ENCODE data around the gene AFM.

The AFM gene

DNA sequence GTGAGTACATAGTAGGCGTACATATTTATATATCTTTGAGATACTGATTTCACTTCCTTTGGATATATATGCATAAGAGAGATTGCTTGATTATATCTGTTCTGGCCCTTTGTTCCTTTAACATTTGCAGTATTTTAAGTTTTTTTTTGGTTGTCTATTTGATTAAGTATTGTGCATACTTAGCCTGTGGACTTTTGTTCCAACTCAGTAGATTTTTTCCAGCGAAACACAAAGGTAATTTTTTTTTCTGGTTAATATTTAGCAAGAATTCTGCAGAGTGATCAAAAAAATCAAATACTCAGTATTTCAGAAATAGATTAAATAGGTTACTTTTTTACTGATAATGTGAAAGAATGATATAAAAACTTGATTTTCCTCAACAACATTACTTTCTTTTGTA lies at the start of gene AFM:
TSS of gene AFM (plus strand) at position 388 of the 400 bp plus-strand sequence. CDS start 31 bp downstream, outside the sequence.
- CTCF ChIA-PET: no interaction called here
- POLR2A ChIA-PET: no interaction called here
- TF ChIP-seq CTCF (IDR thresholded peaks at IDR 0.05; ENCODE audit: control extremely low read depth, extremely low read depth, low read depth, missing control alignments): no peak
- DNase-seq (ENCODE audit: extremely low spot score): no peak

- ChIA-PET POLR2A (no interaction called here), CTCF (interaction anchor here (2.5 to 5.0 kb wide), 4 partner anchors 8 to 20 kb away, joined by 14 to 34 read pairs (median 14); no protein-coding TSS in a partner anchor)
- TF ChIP-seq CTCF (IDR thresholded peaks at IDR 0.05; ENCODE audit: control extremely low read depth, extremely low read depth, low read depth, missing control alignments): no peak
- DNase-seq (ENCODE audit: extremely low spot score): no peak
Observed at GRCh38 chr4:73431813-73432168, 49.8 kb upstream of the AFM start.

- ChIA-PET POLR2A (no interaction called here), CTCF (interaction anchor here (2.5 to 5.0 kb wide), 4 partner anchors 8 to 19 kb away, joined by 14 to 34 read pairs (median 14); no protein-coding TSS in a partner anchor)
- DNase-seq (ENCODE audit: extremely low spot score): no peak
- no peak for TF ChIP-seq CTCF (IDR thresholded peaks at IDR 0.05; ENCODE audit: control extremely low read depth, extremely low read depth, low read depth, missing control alignments)
Observed at GRCh38 chr4:73432169-73433000, 49.2 kb upstream of the AFM start.

DNA sequence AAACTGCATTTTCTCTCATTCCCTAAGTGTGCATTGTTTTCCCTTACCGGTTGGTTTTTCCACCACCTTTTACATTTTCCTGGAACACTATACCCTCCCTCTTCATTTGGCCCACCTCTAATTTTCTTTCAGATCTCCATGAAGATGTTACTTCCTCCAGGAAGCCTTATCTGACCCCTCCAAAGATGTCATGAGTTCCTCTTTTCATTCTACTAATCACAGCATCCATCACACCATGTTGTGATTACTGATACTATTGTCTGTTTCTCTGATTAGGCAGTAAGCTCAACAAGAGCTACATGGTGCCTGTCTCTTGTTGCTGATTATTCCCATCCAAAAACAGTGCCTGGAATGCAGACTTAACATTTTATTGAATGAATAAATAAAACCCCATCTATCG lies 48.4 kb upstream of the AFM start:
- POLR2A ChIA-PET: no interaction called here
- CTCF ChIA-PET: interaction anchor here (2.5 to 5.0 kb wide), 4 partner anchors 9 to 19 kb away, joined by 14 to 34 read pairs (median 14); no protein-coding TSS in a partner anchor
- no peak for DNase-seq (ENCODE audit: extremely low spot score)
- no peak for TF ChIP-seq CTCF (IDR thresholded peaks at IDR 0.05; ENCODE audit: control extremely low read depth, extremely low read depth, low read depth, missing control alignments)

- ChIA-PET POLR2A (no interaction called here), CTCF (interaction anchor here (0.8 to 5.0 kb wide), 6 partner anchors 10 to 94 kb away, joined by 3 to 34 read pairs (median 9); no protein-coding TSS in a partner anchor)
- peak; percentile 34 for TF ChIP-seq CTCF (IDR thresholded peaks at IDR 0.05; ENCODE audit: control extremely low read depth, extremely low read depth, low read depth, missing control alignments)
- DNase-seq (ENCODE audit: extremely low spot score): peak; percentile 8
Observed at GRCh38 chr4:73434311-73434710, 47.2 kb upstream of the AFM start.

DNA sequence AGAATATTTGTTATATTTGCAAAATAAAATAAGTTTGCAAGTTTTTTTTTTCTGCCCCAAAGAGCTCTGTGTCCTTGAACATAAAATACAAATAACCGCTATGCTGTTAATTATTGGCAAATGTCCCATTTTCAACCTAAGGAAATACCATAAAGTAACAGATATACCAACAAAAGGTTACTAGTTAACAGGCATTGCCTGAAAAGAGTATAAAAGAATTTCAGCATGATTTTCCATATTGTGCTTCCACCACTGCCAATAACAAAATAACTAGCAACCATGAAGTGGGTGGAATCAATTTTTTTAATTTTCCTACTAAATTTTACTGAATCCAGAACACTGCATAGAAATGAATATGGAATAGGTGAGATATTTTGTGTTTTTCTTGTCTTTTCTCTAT lies 45.6 kb upstream of the AFM start, which contains the start of gene AFP:
TSS of gene AFP (plus strand) at position 238 of the 400 bp plus-strand sequence. CDS start at position 280, 42 bp downstream.
- no peak for DNase-seq (ENCODE audit: extremely low spot score)
- CTCF ChIA-PET: no interaction called here
- no peak for TF ChIP-seq CTCF (IDR thresholded peaks at IDR 0.05; ENCODE audit: control extremely low read depth, extremely low read depth, low read depth, missing control alignments)
- POLR2A ChIA-PET: no interaction called here

Data from GM10248 (cell line).